Spinal cord (tissue), 10 donors: ENCODE data around the gene GNLY. TPM values are rescaled to one million over a fixed set of nuclear protein-coding genes. Genes with fewer than 3 reads are reported as not detected.

Source experiments
- DNase-seq, 6 donors: peaks; one replicate each; pipeline versions ENCODE4 v3.0.0 to v3.0.0-alpha.2; 2013 to 2015; ENCODE audit warnings: low spot score in 6 of 6, low read depth in 4 of 6
- H3K27ac ChIP-seq: one replicate; pipeline ENCODE4 v1.5.1; 2013; ENCODE audit warnings: low read depth, low read length, control low read depth
- H3K27me3 ChIP-seq: one replicate; pipeline ENCODE4 v1.6.1; 2013; ENCODE audit warnings: low read length; ENCODE audit not compliant: control insufficient read depth, insufficient read depth
- H3K36me3 ChIP-seq: one replicate; pipeline ENCODE4 v1.6.1; 2013; ENCODE audit warnings: low read length; ENCODE audit not compliant: control insufficient read depth, insufficient read depth
- H3K4me1 ChIP-seq: one replicate; pipeline ENCODE4 v1.6.1; 2013; ENCODE audit warnings: low read length; ENCODE audit not compliant: control insufficient read depth, insufficient read depth
- H3K4me3 ChIP-seq: one replicate; pipeline ENCODE4 v1.5.1; 2013; ENCODE audit warnings: low read depth, low read length, control low read depth
- H3K9me3 ChIP-seq: one replicate; pipeline ENCODE4 v1.6.1; 2013; ENCODE audit warnings: low read length; ENCODE audit not compliant: control insufficient read depth, insufficient read depth
- WGBS: methylation state at CpG from one replicate; pipeline ENCODE4 v1.1.5; 2013; ENCODE audit warnings: missing lambda C conversion rate; ENCODE audit not compliant: insufficient coverage; 5-methylcytosine and 5-hydroxymethylcytosine counted together
- polyA plus RNA-seq, 2 donors: library from polyadenylated mRNA; unstranded; fragments of 120-200 nt; gene quantifications; one replicate each; pipeline ENCODE4 v1.2.1, GENCODE V29; 2013; ENCODE audit not compliant: insufficient read length in 2 of 2
- total RNA-seq, 2 donors: library from RNA; depleted of rRNA in 1 of 2; stranded (reverse); fragments of 120-200 nt in 1 of 2; fragments of >200 nt in 1 of 2; gene quantifications; one replicate each; pipeline versions ENCODE4 v1.2.3 to v1.2.4, GENCODE V29; 2013 to 2014
- donor health status: healthy.

GNLY gene
- total and polyA plus RNA-seq, 4 donors: 0.40 to 0.80 (median 0.55) TPM; not detected in 1

GRCh38 chr2:85681776-85682175 is 12.4 kb upstream of the GNLY start:
- no peaks in the 10 kb centered on the region for H3K9me3 ChIP-seq
- 100% methylated on average over 1 of the region's 1 CpG for WGBS
- no peaks in the 10 kb centered on the region for H3K36me3 ChIP-seq
- H3K4me1 ChIP-seq: peaks cover 12% of the 10 kb centered on the region
- H3K4me3 ChIP-seq: no peak overlapping the region
- no peak overlapping the region for H3K27ac ChIP-seq
- DNase-seq: no peak
- H3K27me3 ChIP-seq: no peaks in the 10 kb centered on the region

GRCh38 chr2:85682378-85682777 is 11.8 kb upstream of the GNLY start:
- H3K27ac ChIP-seq: no peak overlapping the region
- H3K9me3 ChIP-seq: no peaks in the 10 kb centered on the region
- H3K4me3 ChIP-seq: no peak overlapping the region
- H3K27me3 ChIP-seq: no peaks in the 10 kb centered on the region
- no peak for DNase-seq
- 80% methylated on average over 2 of the region's 5 CpGs for whole genome bisulfite sequencing
- no peaks in the 10 kb centered on the region for H3K36me3 ChIP-seq
- H3K4me1 ChIP-seq: peaks cover 12% of the 10 kb centered on the region

- WGBS: 94% methylated on average over 4 of the region's 4 CpGs
- H3K27ac ChIP-seq: no peak overlapping the region
- no peaks in the 10 kb centered on the region for H3K27me3 ChIP-seq
Measured at GRCh38 chr2:85684380-85684779, 9.8 kb upstream of the GNLY start.

GRCh38 chr2:85684806-85685205 is 9.4 kb upstream of the GNLY start:
- Histone ChIP-seq H3K4me3 (no peak overlapping the region), H3K9me3 (no peaks in the 10 kb centered on the region), H3K4me1 (no peaks in the 10 kb centered on the region), H3K27me3 (no peaks in the 10 kb centered on the region), H3K27ac (no peak overlapping the region), H3K36me3 (no peaks in the 10 kb centered on the region)
- DNase-seq: no peak
- WGBS: 78% methylated on average over 3 of the region's 4 CpGs

More at GRCh38 chr2:85684380-85684779, 9.8 kb upstream of the GNLY start:
- H3K9me3 ChIP-seq: no peaks in the 10 kb centered on the region
- H3K36me3 ChIP-seq: no peaks in the 10 kb centered on the region
- DNase-seq: no peak
- H3K4me1 ChIP-seq: peaks cover 1% of the 10 kb centered on the region
- H3K4me3 ChIP-seq: no peak overlapping the region

- Histone ChIP-seq H3K27ac (no peak overlapping the region), H3K4me1 (no peaks in the 10 kb centered on the region), H3K9me3 (no peaks in the 10 kb centered on the region), H3K27me3 (no peaks in the 10 kb centered on the region), H3K4me3 (no peak overlapping the region), H3K36me3 (no peaks in the 10 kb centered on the region)
- no peak for DNase-seq
- no CpG with 5 or more reads among the region's 4 CpGs for WGBS
Measured at GRCh38 chr2:85690932-85691331, 3.2 kb upstream of the GNLY start.

- WGBS: 89% methylated on average over 2 of the region's 5 CpGs
- H3K27me3 ChIP-seq: no peaks in the 10 kb centered on the region
- no peak for DNase-seq
Measured at GRCh38 chr2:85692039-85692645, 2.0 kb upstream of the GNLY start.

GRCh38 chr2:85695121-85695520 is 963 bp downstream of the GNLY start:
- 90% methylated on average over 10 of the region's 11 CpGs for WGBS
- Histone ChIP-seq H3K27ac (no peak overlapping the region), H3K4me3 (no peak overlapping the region), H3K36me3 (peaks cover 2% of the 10 kb centered on the region), H3K9me3 (no peaks in the 10 kb centered on the region), H3K4me1 (peaks cover 3% of the 10 kb centered on the region), H3K27me3 (no peaks in the 10 kb centered on the region)
- DNase-seq: no peak

More at GRCh38 chr2:85692039-85692645, 2.0 kb upstream of the GNLY start:
- no peaks in the 10 kb centered on the region for H3K4me1 ChIP-seq
- H3K27ac ChIP-seq: no peak overlapping the region
- H3K9me3 ChIP-seq: no peaks in the 10 kb centered on the region
- peaks cover under 1% of the 10 kb centered on the region for H3K36me3 ChIP-seq
- H3K4me3 ChIP-seq: no peak overlapping the region

- H3K9me3 ChIP-seq: no peaks in the 10 kb centered on the region
- 80% methylated on average over 12 of the region's 12 CpGs for WGBS
- peaks cover 3% of the 10 kb centered on the region for H3K4me1 ChIP-seq
- H3K36me3 ChIP-seq: peaks cover 2% of the 10 kb centered on the region
- DNase-seq: no peak
- H3K4me3 ChIP-seq: no peak overlapping the region
- H3K27ac ChIP-seq: no peak overlapping the region
- no peaks in the 10 kb centered on the region for H3K27me3 ChIP-seq
Measured at GRCh38 chr2:85695691-85696668, 1.8 kb downstream of the GNLY start.

- WGBS: 58% methylated on average over 3 of the region's 3 CpGs
Measured at GRCh38 chr2:85697096-85697495, 2.9 kb downstream of the GNLY start.

More at GRCh38 chr2:85697096-85697495, 2.9 kb downstream of the GNLY start:
- H3K27ac ChIP-seq: no peak overlapping the region
- H3K9me3 ChIP-seq: no peaks in the 10 kb centered on the region
- no peak for DNase-seq
- H3K27me3 ChIP-seq: no peaks in the 10 kb centered on the region
- H3K4me3 ChIP-seq: no peak overlapping the region
- H3K36me3 ChIP-seq: peaks cover 2% of the 10 kb centered on the region
- peaks cover 3% of the 10 kb centered on the region for H3K4me1 ChIP-seq
